Stimulated activated CD8-positive, alpha-beta memory T cell treated with anti-CD3 and anti-CD28 coated beads, Interleukin-7, amount 100 ng/mL, for 1 hour (primary cell): ENCODE results near the gene NUDT22.

Experiments used
- DNase-seq, 2 donors: peaks; one replicate each; pipeline ENCODE4 v3.0.0-alpha.2; 2020; ENCODE audit warnings: low read depth in 2 of 2

Gene NUDT22, protein sequence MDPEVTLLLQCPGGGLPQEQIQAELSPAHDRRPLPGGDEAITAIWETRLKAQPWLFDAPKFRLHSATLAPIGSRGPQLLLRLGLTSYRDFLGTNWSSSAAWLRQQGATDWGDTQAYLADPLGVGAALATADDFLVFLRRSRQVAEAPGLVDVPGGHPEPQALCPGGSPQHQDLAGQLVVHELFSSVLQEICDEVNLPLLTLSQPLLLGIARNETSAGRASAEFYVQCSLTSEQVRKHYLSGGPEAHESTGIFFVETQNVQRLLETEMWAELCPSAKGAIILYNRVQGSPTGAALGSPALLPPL

GRCh38 chr11:64225608-64226506 lies at the start of gene NUDT22, which contains the start of gene TRPT1:
TSS of gene NUDT22 (plus strand) at chr11:64226274. CDS start at chr11:64226653, 379 bp downstream.
TSS of gene TRPT1 (minus strand) at chr11:64226186. CDS start at chr11:64225860, 326 bp downstream.
- peak; percentile 86 to 89 for DNase-seq

- no peak for DNase-seq
Observed at GRCh38 chr11:64176751-64177150, 49.3 kb upstream of the NUDT22 start.

DNA sequence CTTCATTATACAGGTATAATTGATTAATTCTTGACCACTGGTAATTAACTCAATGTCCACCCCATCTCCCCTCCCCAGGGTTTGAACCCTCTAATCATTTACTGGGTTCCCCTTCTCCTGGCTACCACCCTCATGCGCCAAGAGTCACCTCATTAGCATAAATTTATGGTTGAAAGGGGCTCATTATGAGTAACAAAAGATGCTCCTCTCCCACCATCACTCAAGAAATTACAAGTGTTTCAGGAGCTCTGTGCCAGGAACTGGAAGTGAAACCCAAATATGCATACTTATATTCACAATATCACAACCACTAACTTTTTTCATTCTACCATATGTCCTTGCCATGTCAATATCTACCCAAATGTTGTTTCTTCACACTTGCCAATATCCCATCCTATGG lies 47.9 kb upstream of the NUDT22 start:
- DNase-seq = no peak

DNA sequence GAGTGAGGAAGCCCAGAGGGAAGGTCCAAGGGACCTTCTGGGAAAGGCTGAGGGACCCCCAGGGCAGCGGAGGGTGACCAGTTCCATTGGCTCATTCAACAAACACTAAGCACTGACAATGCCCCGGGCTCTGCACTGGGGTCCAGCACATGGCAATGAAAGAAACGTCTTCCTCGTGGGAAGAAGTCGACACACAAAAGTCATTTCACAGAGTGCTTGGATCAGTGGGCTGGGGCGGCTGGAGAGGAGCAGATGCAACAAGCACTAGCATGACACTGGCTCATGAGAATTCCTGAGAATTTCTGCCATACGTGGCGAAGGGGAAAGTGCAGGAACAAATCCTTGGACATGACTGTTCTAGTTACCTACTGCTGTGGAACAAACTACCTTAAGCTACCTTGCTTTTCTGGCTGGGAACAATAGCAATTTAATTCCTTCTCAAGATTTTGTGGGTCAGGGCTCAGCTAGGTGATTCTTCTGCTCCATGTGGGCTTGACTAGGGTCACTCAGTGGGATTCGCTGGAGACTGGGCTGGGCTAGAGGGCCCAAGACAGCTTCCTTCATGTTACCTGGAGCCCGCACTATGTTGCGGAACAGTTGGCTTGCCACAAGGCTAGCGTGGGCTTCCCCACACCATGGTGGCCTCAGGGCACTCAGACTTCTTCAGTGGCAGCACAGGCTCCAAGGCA lies 47.0 kb upstream of the NUDT22 start:
- DNase-seq = no peak

GRCh38 chr11:64180891-64181290 lies 45.2 kb upstream of the NUDT22 start:
- no peak for DNase-seq

DNA sequence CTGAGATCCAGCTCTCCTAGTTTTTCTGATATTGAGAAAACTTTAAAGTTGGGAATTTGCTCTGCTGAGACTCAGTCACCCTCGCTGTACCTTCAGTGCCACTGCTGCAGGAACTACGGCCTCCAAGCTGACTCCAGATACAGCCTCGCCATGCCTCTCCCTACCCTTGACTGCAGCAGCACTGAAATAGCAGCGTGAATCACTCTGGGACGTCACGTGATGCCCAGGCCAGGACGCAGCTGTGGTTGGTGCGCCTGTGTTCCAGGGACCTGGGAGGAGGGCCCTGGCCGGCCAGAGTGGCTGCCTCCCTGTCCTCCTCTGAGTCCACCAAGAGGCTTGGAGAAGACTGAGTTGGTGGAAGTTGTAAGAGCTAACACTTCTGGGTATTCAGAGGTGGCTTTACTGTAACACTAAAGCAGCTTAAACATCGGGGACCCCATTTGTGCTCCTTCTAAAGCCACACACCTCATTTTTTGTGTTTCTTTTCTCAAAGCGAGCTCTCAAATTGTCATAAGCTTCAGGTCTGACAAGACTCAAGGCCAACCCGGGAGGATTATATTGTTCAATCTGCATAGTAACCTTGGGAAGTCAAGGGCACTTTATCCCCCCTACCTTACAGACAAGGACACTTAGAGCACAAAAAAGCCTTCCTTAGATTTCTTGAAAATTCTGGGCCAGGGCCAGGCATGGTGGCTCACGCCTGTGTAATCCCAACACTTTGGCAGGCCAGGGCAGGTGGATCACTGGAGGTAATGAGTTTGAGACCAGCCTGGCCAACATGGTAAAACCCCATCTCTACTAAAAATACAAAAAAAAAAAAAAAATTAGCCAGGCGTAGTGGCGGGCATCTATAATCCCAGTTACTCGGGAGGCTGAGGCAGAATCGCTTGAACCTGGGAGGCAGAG lies 44.3 kb upstream of the NUDT22 start:
- DNase-seq = no peak

- DNase-seq = no peak
Observed at GRCh38 chr11:64183890-64184289, 42.2 kb upstream of the NUDT22 start.

DNA sequence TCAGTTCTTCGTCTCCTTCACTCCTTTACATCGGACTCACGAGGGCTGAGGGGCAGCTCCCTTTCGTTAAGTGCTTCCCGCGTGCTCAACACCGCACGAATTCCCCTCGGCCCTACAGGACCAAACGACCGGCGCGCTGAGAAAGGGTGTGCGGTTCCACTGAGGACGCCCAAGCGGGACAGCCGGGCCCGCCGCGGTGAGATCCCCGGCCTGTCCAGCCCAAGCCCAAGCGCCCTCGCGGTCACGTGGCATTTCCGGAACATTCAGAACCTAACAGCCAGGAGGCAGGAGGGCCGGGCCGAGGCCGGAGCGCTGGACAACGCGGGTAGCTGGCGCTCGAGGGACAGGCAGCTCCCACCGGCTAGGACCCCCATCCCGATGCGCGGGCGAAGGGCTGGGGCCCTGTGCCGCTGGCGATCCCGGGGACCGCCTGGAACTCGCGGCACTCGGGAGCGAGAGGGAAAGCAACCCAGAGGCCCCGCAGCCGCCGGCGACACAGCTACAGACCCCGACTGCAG lies 40.8 kb upstream of the NUDT22 start:
- DNase-seq = no peak

DNA sequence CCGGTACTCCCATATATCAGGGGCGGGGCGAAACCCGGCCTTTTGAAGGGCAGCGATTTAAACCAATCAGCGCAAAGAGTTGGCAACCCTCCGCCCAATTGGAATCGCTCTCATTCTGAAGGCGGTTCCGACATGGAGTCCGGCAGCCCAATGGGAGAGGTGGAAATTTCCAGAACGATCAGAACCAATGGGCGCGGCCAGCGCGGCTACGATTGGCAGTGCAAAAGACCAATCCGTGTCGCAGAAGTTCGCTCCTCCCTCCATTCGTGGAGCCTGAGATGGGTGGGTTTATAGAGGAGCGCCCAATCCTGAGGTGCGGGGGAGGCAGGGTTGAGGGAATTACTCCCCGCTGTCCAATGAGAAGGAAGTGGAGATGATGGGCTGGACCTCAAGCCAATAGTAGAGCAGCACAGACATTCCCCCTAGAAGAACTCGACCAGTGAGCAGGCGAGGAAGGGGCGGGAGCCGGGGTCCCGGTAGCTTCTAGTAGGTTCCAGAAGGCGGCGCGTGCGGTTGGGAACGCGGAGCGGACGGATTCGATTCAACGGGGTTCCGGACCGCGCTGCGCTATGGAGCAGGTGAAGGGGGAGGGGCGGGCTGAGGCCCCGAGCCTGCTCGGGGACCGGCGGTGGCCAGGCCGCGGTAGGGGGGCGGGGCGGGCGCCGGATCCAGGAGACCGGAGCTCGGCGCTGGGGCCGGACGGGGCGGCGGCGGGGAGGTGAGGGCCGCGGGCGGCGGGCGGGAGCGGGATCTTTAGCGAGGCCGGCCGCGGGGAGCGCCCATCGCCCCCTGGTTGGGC lies 40.2 kb upstream of the NUDT22 start, which contains the start of gene STIP1:
Gene STIP1 (plus strand): TSS at position 479 of the 799 bp plus-strand sequence. CDS start 91 bp downstream, at position 570.
- peak; percentile 95 to 97 for DNase-seq

- DNase-seq = no peak
Observed at GRCh38 chr11:64186492-64187165, 39.4 kb upstream of the NUDT22 start.

GRCh38 chr11:64192434-64192833 lies 33.6 kb upstream of the NUDT22 start:
- DNase-seq = no peak

GRCh38 chr11:64196626-64197025 lies 29.4 kb upstream of the NUDT22 start:
- no peak for DNase-seq

- DNase-seq = no peak
Observed at GRCh38 chr11:64198511-64198910, 27.6 kb upstream of the NUDT22 start.

GRCh38 chr11:64201543-64201942 lies 24.5 kb upstream of the NUDT22 start:
- DNase-seq = no peak

DNA sequence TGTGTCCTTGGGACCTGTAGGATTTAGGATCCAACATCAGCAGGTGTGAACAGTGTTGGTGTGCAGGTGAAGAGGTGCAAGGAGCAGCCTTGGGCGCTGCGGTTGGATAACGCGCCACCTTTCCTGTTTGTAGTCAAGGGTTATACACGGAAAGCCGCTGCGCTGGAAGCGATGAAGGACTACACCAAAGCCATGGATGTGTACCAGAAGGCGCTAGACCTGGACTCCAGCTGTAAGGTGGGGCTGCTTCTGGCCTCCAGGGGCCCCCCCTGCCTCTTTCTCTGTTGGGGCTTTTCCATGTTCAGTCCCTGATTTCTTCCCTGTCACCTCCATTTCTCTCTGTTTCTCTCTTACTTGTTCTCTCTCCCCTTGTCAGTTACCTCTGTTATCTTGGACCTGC lies 23.1 kb upstream of the NUDT22 start:
- DNase-seq = no peak

GRCh38 chr11:64203421-64204079 lies 22.5 kb upstream of the NUDT22 start:
- DNase-seq = no peak

GRCh38 chr11:64204080-64204440 lies 22.0 kb upstream of the NUDT22 start:
- DNase-seq = no peak

DNA sequence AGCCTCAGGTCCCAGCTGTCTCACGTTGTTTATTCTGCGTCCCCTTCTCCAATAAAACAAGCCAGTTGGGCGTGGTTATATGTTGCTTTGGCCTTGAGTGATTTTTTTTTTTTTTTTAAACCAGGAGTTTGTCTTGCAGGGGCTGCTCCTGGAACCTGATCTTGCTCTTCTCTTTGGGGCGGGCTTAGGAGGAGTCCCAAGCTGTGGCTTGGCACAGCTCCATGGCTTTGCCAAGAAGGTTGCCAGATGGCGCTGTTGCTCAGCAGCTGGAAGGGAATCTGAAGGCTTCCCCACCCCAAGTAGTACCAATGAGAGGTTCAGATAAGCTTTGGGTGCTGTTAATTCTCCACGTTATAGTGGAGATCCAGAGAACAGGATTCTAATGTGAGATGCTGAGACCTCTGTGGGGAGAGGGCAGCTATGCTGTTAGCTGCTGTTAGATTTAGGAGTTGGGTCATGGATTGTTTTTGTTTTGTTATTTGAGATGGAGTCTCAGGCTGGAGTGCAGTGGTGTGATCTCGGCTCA lies 21.5 kb upstream of the NUDT22 start:
- peak; percentile 63 to 73 for DNase-seq
